HEK293 (cell line): ENCODE measurements around the gene SLC39A3.

ENCODE experiments used
- CTCF ChIP-seq: fragments of 450-650 bp; formaldehyde crosslinking; IDR thresholded peaks from 2 replicates; pipeline ENCODE4 v1.5.1; 2016; ENCODE audit warnings: missing biosample characterization, missing genetic modification characterization
- MZF1 ChIP-seq: fragments of 450-650 bp; formaldehyde crosslinking; IDR thresholded peaks from 2 replicates; pipeline ENCODE4 v1.5.1; 2017; ENCODE audit warnings: missing biosample characterization, missing genetic modification characterization, borderline replicate concordance
- PATZ1 ChIP-seq: fragments of 450-650 bp; formaldehyde crosslinking; IDR thresholded peaks from 2 replicates; pipeline ENCODE4 v1.5.1; 2016; ENCODE audit warnings: missing biosample characterization, missing genetic modification characterization
- REST ChIP-seq: fragments of 450-650 bp; formaldehyde crosslinking; IDR thresholded peaks from 2 replicates; pipeline ENCODE4 v1.5.1; 2016; ENCODE audit warnings: missing biosample characterization, missing genetic modification characterization
- ZNF214 ChIP-seq: fragments of 450-650 bp; formaldehyde crosslinking; IDR thresholded peaks from 2 replicates; pipeline ENCODE4 v1.5.1; 2017; ENCODE audit warnings: missing biosample characterization, mild to moderate bottlenecking, missing genetic modification characterization, borderline replicate concordance
- ZNF23 ChIP-seq: fragments of 450-650 bp; formaldehyde crosslinking; IDR thresholded peaks from 2 replicates; pipeline ENCODE4 v1.5.1; 2016; ENCODE audit warnings: missing biosample characterization, missing genetic modification characterization, borderline replicate concordance
- ZNF26 ChIP-seq: fragments of 450-650 bp; formaldehyde crosslinking; IDR thresholded peaks from 2 replicates; pipeline ENCODE4 v1.5.1; 2016; ENCODE audit warnings: missing biosample characterization, missing genetic modification characterization
- ZNF704 ChIP-seq: fragments of 450-650 bp; formaldehyde crosslinking; IDR thresholded peaks from 2 replicates; pipeline ENCODE4 v1.5.1; 2016; ENCODE audit warnings: missing biosample characterization, missing genetic modification characterization
- ZNF76 ChIP-seq: fragments of 450-650 bp; formaldehyde crosslinking; IDR thresholded peaks from 2 replicates; pipeline ENCODE4; 2016; ENCODE audit warnings: low read depth, missing biosample characterization, missing genetic modification characterization, borderline replicate concordance

DNA sequence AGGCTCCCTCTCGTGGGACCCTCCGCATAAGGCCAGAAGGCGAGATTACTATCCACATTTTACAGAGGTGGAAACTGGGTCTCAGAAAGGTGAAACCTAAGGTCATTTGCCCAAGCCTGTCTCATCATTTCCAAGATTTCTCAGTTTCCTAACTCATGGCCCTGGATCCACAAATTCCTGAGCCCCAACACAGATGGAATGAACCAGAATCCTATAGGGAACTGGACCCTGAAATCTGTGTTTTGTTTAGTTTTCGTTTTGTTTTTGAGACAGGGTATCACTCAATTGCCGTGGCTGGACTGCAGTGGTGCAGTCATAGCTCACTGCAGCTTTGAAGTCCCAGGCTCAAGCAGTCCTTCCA is 36.8 kb downstream of the SLC39A3 start:
- TF ChIP-seq ZNF214 (no peak), ZNF704 (tag by site-specific recombination) (no peak), ZNF76 (no peak), PATZ1 (tag by site-specific recombination) (no peak), MZF1 (no peak), ZNF23 (tag by site-specific recombination) (no peak), ZNF26 (tag by site-specific recombination) (no peak), REST (no peak), CTCF (tag by site-specific recombination) (no peak)
